H9 (cell line): ENCODE results near the gene WHRN. TPM values are rescaled to one million over a fixed set of nuclear protein-coding genes. Genes with fewer than 3 reads are reported as not detected.

Experiments used
- DNase-seq: peaks from one replicate; pipeline ENCODE4 v3.0.0-alpha.2; 2017
- H2AFZ ChIP-seq: one replicate; pipeline ENCODE4 v1.6.1; 2013; ENCODE audit warnings: mild to moderate bottlenecking, low read length, control low read depth, moderate library complexity
- H2AK5ac ChIP-seq: 2 replicates; pipeline ENCODE4 v1.6.1; 2013; ENCODE audit warnings: low read length, control low read depth, mixed read lengths; ENCODE audit not compliant: insufficient read length
- H2BK120ac ChIP-seq: one replicate; pipeline ENCODE4 v1.6.1; 2013; ENCODE audit warnings: low read depth, mild to moderate bottlenecking, low read length, control low read depth, inconsistent platforms; ENCODE audit not compliant: poor library complexity, severe bottlenecking
- H2BK12ac ChIP-seq: 2 replicates; pipeline ENCODE4 v1.6.1; 2013; ENCODE audit warnings: low read length, control low read depth, mixed read lengths, low read depth; ENCODE audit not compliant: insufficient read length
- H2BK15ac ChIP-seq: 2 replicates; pipeline ENCODE4 v1.6.1; 2013; ENCODE audit warnings: low read depth, low read length, control low read depth
- H2BK20ac ChIP-seq: one replicate; pipeline ENCODE4 v1.6.1; 2013; ENCODE audit warnings: low read depth, mild to moderate bottlenecking, low read length, control low read depth, inconsistent platforms; ENCODE audit not compliant: poor library complexity, severe bottlenecking
- H2BK5ac ChIP-seq: 2 replicates; pipeline ENCODE4 v1.6.1; 2013; ENCODE audit warnings: low read length, control low read depth, mixed read lengths; ENCODE audit not compliant: insufficient read length
- H3K14ac ChIP-seq: 2 replicates; pipeline ENCODE4 v1.6.1; 2013; ENCODE audit warnings: low read length, control low read depth; ENCODE audit not compliant: insufficient read depth
- H3K18ac ChIP-seq: 2 replicates; pipeline ENCODE4 v1.6.1; 2013; ENCODE audit warnings: low read depth, mild to moderate bottlenecking, mixed read lengths, low read length, control low read depth; ENCODE audit not compliant: insufficient read length
- H3K23ac ChIP-seq: 2 replicates; pipeline ENCODE4 v1.6.1; 2013; ENCODE audit warnings: low read length, control low read depth, mixed read lengths, low read depth; ENCODE audit not compliant: insufficient read length
- H3K23me2 ChIP-seq: 2 replicates; pipeline ENCODE4 v1.6.1; 2013; ENCODE audit warnings: low read depth, mild to moderate bottlenecking, mixed read lengths, low read length, control low read depth; ENCODE audit not compliant: insufficient read length, poor library complexity, severe bottlenecking
- H3K27ac ChIP-seq: 2 replicates; pipeline ENCODE4 v1.5.1; 2013; ENCODE audit warnings: low read length, control low read depth, mixed read lengths, low read depth; ENCODE audit not compliant: insufficient read length
- H3K27me3 ChIP-seq: 2 replicates; pipeline ENCODE4 v1.6.1; 2013; ENCODE audit warnings: low read length, control low read depth, inconsistent platforms; ENCODE audit not compliant: insufficient read depth
- H3K4ac ChIP-seq: 2 replicates; pipeline ENCODE4 v1.6.1; 2013; ENCODE audit warnings: low read depth, mild to moderate bottlenecking, control low read depth, inconsistent platforms, low read length, moderate library complexity
- H3K4me1 ChIP-seq: 2 replicates; pipeline ENCODE4 v1.6.1; 2013; ENCODE audit warnings: low read length, control low read depth, inconsistent platforms; ENCODE audit not compliant: insufficient read depth
- H3K4me2 ChIP-seq: 2 replicates; pipeline ENCODE4 v1.6.1; 2013; ENCODE audit warnings: low read length, control low read depth, mixed read lengths; ENCODE audit not compliant: insufficient read length, insufficient read depth
- H3K56ac ChIP-seq: 2 replicates; pipeline ENCODE4 v1.6.1; 2013; ENCODE audit warnings: low read depth, mild to moderate bottlenecking, mixed read lengths, low read length, control low read depth; ENCODE audit not compliant: insufficient read length
- H3K79me1 ChIP-seq: 2 replicates; pipeline ENCODE4 v1.6.1; 2013; ENCODE audit warnings: low read depth, mild to moderate bottlenecking, moderate library complexity, low read length, control low read depth, inconsistent platforms; ENCODE audit not compliant: insufficient read depth, poor library complexity, severe bottlenecking
- H3K79me2 ChIP-seq: 2 replicates; pipeline ENCODE4 v1.6.1; 2013; ENCODE audit warnings: low read length, control low read depth, inconsistent platforms; ENCODE audit not compliant: insufficient read depth
- H3K9ac ChIP-seq: 2 replicates; pipeline ENCODE4 v1.6.1; 2013; ENCODE audit warnings: low read length, control low read depth, mixed read lengths; ENCODE audit not compliant: insufficient read length; ENCODE audit errors: extremely low read depth
- H3K9me3 ChIP-seq: one replicate; pipeline ENCODE4 v1.6.1; 2013; ENCODE audit warnings: low read depth, low read length, inconsistent platforms; ENCODE audit not compliant: control insufficient read depth
- H3T11ph ChIP-seq: one replicate; pipeline ENCODE4 v1.6.1; 2013; ENCODE audit warnings: mild to moderate bottlenecking, low read length, control low read depth, inconsistent platforms
- H4K20me1 ChIP-seq: one replicate; pipeline ENCODE4 v1.6.1; 2013; ENCODE audit not compliant: control insufficient read depth, insufficient read length, insufficient read depth
- H4K5ac ChIP-seq: 2 replicates; pipeline ENCODE4 v1.6.1; 2013; ENCODE audit warnings: low read depth, mild to moderate bottlenecking, mixed read lengths, low read length, control low read depth; ENCODE audit not compliant: insufficient read length
- H4K8ac ChIP-seq: replicated peaks from 2 replicates; pipeline ENCODE4 v1.6.1; 2013; ENCODE audit warnings: low read length, control low read depth, mixed read lengths, low read depth; ENCODE audit not compliant: insufficient read length
- H4K91ac ChIP-seq: 2 replicates; pipeline ENCODE4 v1.6.1; 2013; ENCODE audit warnings: low read depth, mild to moderate bottlenecking, moderate library complexity, mixed read lengths, low read length, control low read depth; ENCODE audit not compliant: insufficient read length
- H3K27ac Mint-ChIP-seq, 3 experiments: 2 replicates in 2 of 3; 3 replicates in 1 of 3; pipeline ENCODE4 v1.8.0; 2020 to 2021; ENCODE audit warnings: mixed read lengths in 3 of 3, mild to moderate bottlenecking in 1 of 3, moderate library complexity in 1 of 3
- H3K27me3 Mint-ChIP-seq: 2 replicates; pipeline ENCODE4 v1.8.0; 2021; ENCODE audit warnings: low read depth, mild to moderate bottlenecking, moderate library complexity, mixed read lengths
- H3K36me3 Mint-ChIP-seq, 3 experiments: 2 replicates in 2 of 3; 3 replicates in 1 of 3; pipeline ENCODE4 v1.8.0; 2020 to 2021; ENCODE audit warnings: low read depth in 3 of 3, mixed read lengths in 3 of 3; ENCODE audit not compliant: insufficient read depth in 1 of 3
- H3K4me1 Mint-ChIP-seq, 2 experiments: 2 replicates each; pipeline ENCODE4 v1.8.0; 2020; ENCODE audit warnings: mixed read lengths in 2 of 2
- H3K4me3 Mint-ChIP-seq, 2 experiments: 2 replicates in 1 of 2; 3 replicates in 1 of 2; pipeline ENCODE4 v1.8.0; 2020 to 2021; ENCODE audit warnings: mild to moderate bottlenecking in 2 of 2, mixed read lengths in 2 of 2, moderate library complexity in 1 of 2
- H3K9me3 Mint-ChIP-seq, 2 experiments: 2 replicates in 1 of 2; 3 replicates in 1 of 2; pipeline ENCODE4 v1.8.0; 2020; ENCODE audit warnings: mild to moderate bottlenecking in 2 of 2, mixed read lengths in 2 of 2, moderate library complexity in 1 of 2
- WGBS: extraction: QIAGEN DNeasy Blood & Tissue Kit; methylation state at CpG from one replicate; pipeline ENCODE4 v1.1.7; 2013; ENCODE audit warnings: missing lambda C conversion rate, low lambda C conversion rate, mixed read lengths; ENCODE audit not compliant: insufficient read length; ENCODE audit errors: extremely low coverage; 5-methylcytosine and 5-hydroxymethylcytosine counted together
- total RNA-seq: library from RNA; stranded (reverse); gene quantifications from 2 replicates; pipeline ENCODE4 v1.2.1, GENCODE V29; 2021
- TF ChIP-seq, protein P1 (sequence below): fragments of 200-600 bp; sonication (generic); conservative IDR thresholded peaks from 3 replicates; pipeline ENCODE4 v1.8.0; 2021; ENCODE audit warnings: antibody characterized with exemption, mild to moderate bottlenecking

The WHRN gene
- total RNA-seq, 1 experiment from 2014 or later = 2.2 TPM

DNA sequence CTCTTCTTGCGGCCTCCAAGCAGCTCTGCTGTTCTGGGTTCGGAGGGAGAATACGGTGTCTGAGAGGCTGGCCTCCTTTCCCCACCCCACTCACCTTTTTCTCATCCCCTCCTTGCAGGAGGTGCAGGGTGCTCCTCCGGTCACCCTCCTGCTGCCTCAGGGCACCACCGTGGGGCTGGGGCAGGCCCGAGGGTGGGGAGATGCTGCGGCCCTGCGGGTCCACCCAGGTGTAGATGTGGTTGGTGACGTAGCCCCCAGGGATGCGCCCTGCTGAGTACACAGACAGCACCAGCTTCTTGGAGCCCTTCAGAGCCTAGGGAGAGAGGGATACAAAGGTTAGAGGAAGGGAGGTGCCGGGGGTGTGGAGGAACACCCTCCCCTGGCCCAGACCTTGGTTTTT is 26.8 kb downstream of the WHRN start:
- Histone ChIP-seq H3K9me3 (no peaks in the 10 kb centered on the region), H3K4me2 (no peak overlapping the region), H4K5ac (no peak overlapping the region), H2BK20ac (no peak overlapping the region), H2BK120ac (no peak overlapping the region), H3K23ac (no peak overlapping the region), H3K27ac (no peak overlapping the region), H2AFZ (no peak overlapping the region), H2BK12ac (no peak overlapping the region), H3K9ac (no peak overlapping the region), H3K4ac (no peak overlapping the region), H2AK5ac (no peak overlapping the region), H3K56ac (no peak overlapping the region), H3K18ac (no peak overlapping the region), H3K4me1 (no peaks in the 10 kb centered on the region; the same call in 1 of the 2 replicates), H4K20me1 (no peaks in the 10 kb centered on the region), H4K8ac (no peak overlapping the region), H3T11ph (no peak overlapping the region), H2BK15ac (no peak overlapping the region), H3K79me2 (no peaks in the 10 kb centered on the region), H3K27me3 (no peaks in the 10 kb centered on the region), H3K79me1 (no peaks in the 10 kb centered on the region), H3K23me2 (no peaks in the 10 kb centered on the region), H4K91ac (no peak overlapping the region), H3K14ac (no peak overlapping the region), H2BK5ac (no peak overlapping the region)
- TF ChIP-seq, protein P1, sequence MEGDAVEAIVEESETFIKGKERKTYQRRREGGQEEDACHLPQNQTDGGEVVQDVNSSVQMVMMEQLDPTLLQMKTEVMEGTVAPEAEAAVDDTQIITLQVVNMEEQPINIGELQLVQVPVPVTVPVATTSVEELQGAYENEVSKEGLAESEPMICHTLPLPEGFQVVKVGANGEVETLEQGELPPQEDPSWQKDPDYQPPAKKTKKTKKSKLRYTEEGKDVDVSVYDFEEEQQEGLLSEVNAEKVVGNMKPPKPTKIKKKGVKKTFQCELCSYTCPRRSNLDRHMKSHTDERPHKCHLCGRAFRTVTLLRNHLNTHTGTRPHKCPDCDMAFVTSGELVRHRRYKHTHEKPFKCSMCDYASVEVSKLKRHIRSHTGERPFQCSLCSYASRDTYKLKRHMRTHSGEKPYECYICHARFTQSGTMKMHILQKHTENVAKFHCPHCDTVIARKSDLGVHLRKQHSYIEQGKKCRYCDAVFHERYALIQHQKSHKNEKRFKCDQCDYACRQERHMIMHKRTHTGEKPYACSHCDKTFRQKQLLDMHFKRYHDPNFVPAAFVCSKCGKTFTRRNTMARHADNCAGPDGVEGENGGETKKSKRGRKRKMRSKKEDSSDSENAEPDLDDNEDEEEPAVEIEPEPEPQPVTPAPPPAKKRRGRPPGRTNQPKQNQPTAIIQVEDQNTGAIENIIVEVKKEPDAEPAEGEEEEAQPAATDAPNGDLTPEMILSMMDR = no peak
- Mint-ChIP-seq H3K9me3 (no peaks in the 10 kb centered on the region), H3K27ac (no peak overlapping the region), H3K4me3 (no peak overlapping the region), H3K36me3 (peaks cover 0 to 2% (median 0%) of the 10 kb centered on the region in 3 experiments; a peak in 1 of 7 replicates), H3K27me3 (no peaks in the 10 kb centered on the region; the same call in 1 of the 2 replicates), H3K4me1 (peaks cover 21 to 26% of the 10 kb centered on the region in 2 experiments)
- no CpG with 5 or more reads among the region's 11 CpGs for WGBS
- no peak for DNase-seq
